Heart left ventricle (tissue), 16 donors: ENCODE results near the gene MFSD2A. TPM values are rescaled to one million over a fixed set of nuclear protein-coding genes. Genes with fewer than 3 reads are reported as not detected.
"Not testable (repeated sequence)": the region's sequence is repeated elsewhere in the genome, so short reads cannot be mapped to it uniquely, and the experiment has no call there.

Experiments used
- ATAC-seq, 4 donors: fragments of 200-7000 bp; cut with Tn5 transposase; one replicate each; pipeline ENCODE4 v1.9.1; 2020 to 2022; ENCODE audit warnings: moderate library complexity in 4 of 4, mild to moderate bottlenecking in 3 of 4, moderate number of reproducible peaks in 1 of 4
- DNase-seq, 5 donors: peaks; one replicate each; pipeline ENCODE4 v3.0.0-alpha.2; 2020
- H3K27ac ChIP-seq, 12 donors: fragments of 200-600 bp; sonication (generic) in 4 of 12; one replicate each; pipeline versions ENCODE4 v1.5.0 to v1.8.0; 2016 to 2022; ENCODE audit warnings: mild to moderate bottlenecking in 2 of 12
- H3K27me3 ChIP-seq, 9 donors: fragments of 200-600 bp; sonication (generic) in 2 of 9; one replicate each; pipeline versions ENCODE4 v1.5.1 to v1.8.0; 2016 to 2022; ENCODE audit warnings: mild to moderate bottlenecking in 3 of 9
- H3K36me3 ChIP-seq, 9 donors: fragments of 200-600 bp; sonication (generic) in 2 of 9; one replicate each; pipeline versions ENCODE4 v1.5.0 to v1.8.0; 2018 to 2022; ENCODE audit warnings: mild to moderate bottlenecking in 2 of 9
- H3K4me1 ChIP-seq, 12 donors: fragments of 200-600 bp; sonication (generic) in 4 of 12; one replicate each; pipeline versions ENCODE4 v1.5.0 to v1.8.0; 2016 to 2022; ENCODE audit warnings: mild to moderate bottlenecking in 3 of 12
- H3K4me3 ChIP-seq, 12 donors: fragments of 200-600 bp; sonication (generic) in 4 of 12; one replicate each; pipeline versions ENCODE4 v1.5.0 to v1.8.0; 2017 to 2022; ENCODE audit warnings: mild to moderate bottlenecking in 9 of 12, moderate library complexity in 4 of 12
- H3K9me3 ChIP-seq, 12 donors: fragments of 200-600 bp; sonication (generic) in 4 of 12; one replicate each; pipeline versions ENCODE4 v1.5.0 to v1.8.0; 2016 to 2022; ENCODE audit warnings: mild to moderate bottlenecking in 1 of 12
- POLR2A ChIP-seq, 2 donors: fragments of 450-650 bp; IDR thresholded peaks; one replicate each; pipeline ENCODE4 v1.6.1; 2017; ENCODE audit warnings: antibody characterized with exemption in 2 of 2, mild to moderate bottlenecking in 2 of 2, moderate library complexity in 2 of 2
- WGBS, 4 donors: extraction: QIAGEN DNeasy Blood & Tissue Kit in 2 of 4; methylation state at CpG; one replicate each; pipeline versions ENCODE4 v1.1.5 to v1.1.7; 2013 to 2018; 5-methylcytosine and 5-hydroxymethylcytosine counted together
- intact Hi-C, 10 donors: fragments of 100-400 bp; cut with DNase I; formaldehyde crosslinking; loops; one replicate each; pipeline versions ENCODE4 v1.11.1 to v1.14.2; 2022
- polyA plus RNA-seq, 2 donors: library from polyadenylated mRNA; stranded (reverse); fragments of 200-250 nt; gene quantifications; one replicate each; pipeline ENCODE4 v1.2.3, GENCODE V29; 2013
- total RNA-seq, 9 donors: library from RNA; depleted of rRNA in 2 of 9; stranded (reverse); fragments of >200 nt in 2 of 9; fragmentation: NEBNext Ultra II Directional in 3 of 9; extraction: Animal tissue kit (Norgen Biotek cat#: 25700) in 3 of 9; gene quantifications; one replicate each; pipeline versions ENCODE4 v1.1.0 to v1.2.4, GENCODE V29; 2016 to 2023
- TF ChIP-seq, protein P1 (sequence below), 12 donors: fragments of 200-600 bp; sonication (generic) in 4 of 12; IDR thresholded peaks; one replicate each; pipeline versions ENCODE4 v1.5.0 to v1.8.0; 2018 to 2022; ENCODE audit warnings: antibody characterized with exemption in 12 of 12, mild to moderate bottlenecking in 5 of 12
- donor health status: ischemic (EF 13 %, LVEDD 7.1; RV severe dilation, severe dysfunction).
- donor health status: healthy with polysubstance abuse.
- donor health status: DM: no; HTN: yes; CAD: no.
- donor health status: DM: no; HTN: no; CAD: no.
- donor health status: ischemic (EF 25% LVEDD 6.9; RV normal size, moderate dysfunction).
- donor health status: ischemic (EF 25% LVEDD 5.7; RV mildly dilated, moderate dysfunction).
- donor health status: healthy.
- donor health status: DM: yes; HTN: yes; CAD: no.
- donor health status: ischemic (EF 35%, LVEDD 5.7; RV mildly dilated, moderate dysfunction).
- donor health status: nonischemic (EF 11% LVEDD 7.7; RV severe dilation, severe dysfunction).
- donor health status: DM: yes; HTN: yes; CAD: no.
- donor health status: PGD.
- donor health status: ischemic (EF 29% LVEDD 5.4; RV normal size, mild dysfunction).
- donor health status: nonischemic (EF 23%, LVEDD 6.1; RV moderate dilation, normal function).

The MFSD2A gene
- total and polyA plus RNA-seq, 11 donors, result 0.11 to 12.7 (median 0.96) TPM

DNA sequence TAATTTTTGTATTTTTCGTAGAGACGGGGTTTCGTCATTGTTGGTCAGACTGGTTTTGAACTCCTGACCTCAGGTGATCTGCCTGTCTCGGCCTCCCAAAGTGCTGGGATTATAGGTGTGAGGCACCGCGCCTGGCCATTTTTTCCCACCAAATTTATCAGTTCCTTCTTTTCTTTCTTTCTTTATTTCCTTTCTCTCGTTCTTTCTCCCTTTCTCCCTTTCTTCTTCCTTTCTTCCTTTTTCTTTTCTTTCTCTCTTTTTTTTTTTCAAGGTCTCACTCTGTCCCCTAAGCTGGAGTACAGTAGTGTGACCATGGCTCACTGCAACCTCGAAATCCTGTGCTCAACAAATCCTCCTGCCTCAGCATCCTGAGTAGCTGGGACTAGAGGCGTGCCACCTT lies 26.4 kb downstream of the MFSD2A start:
- ATAC-seq (no peak), DNase-seq (no peak)
- Histone ChIP-seq H3K4me3 (no peak overlapping the region), H3K4me1 (no peaks in the 10 kb centered on the region), H3K27me3 (no peaks in the 10 kb centered on the region), H3K27ac (no peak overlapping the region), H3K36me3 (no peaks in the 10 kb centered on the region), H3K9me3 (no peaks in the 10 kb centered on the region)
- intact Hi-C loops, result no loop called here
- TF ChIP-seq, protein P1, sequence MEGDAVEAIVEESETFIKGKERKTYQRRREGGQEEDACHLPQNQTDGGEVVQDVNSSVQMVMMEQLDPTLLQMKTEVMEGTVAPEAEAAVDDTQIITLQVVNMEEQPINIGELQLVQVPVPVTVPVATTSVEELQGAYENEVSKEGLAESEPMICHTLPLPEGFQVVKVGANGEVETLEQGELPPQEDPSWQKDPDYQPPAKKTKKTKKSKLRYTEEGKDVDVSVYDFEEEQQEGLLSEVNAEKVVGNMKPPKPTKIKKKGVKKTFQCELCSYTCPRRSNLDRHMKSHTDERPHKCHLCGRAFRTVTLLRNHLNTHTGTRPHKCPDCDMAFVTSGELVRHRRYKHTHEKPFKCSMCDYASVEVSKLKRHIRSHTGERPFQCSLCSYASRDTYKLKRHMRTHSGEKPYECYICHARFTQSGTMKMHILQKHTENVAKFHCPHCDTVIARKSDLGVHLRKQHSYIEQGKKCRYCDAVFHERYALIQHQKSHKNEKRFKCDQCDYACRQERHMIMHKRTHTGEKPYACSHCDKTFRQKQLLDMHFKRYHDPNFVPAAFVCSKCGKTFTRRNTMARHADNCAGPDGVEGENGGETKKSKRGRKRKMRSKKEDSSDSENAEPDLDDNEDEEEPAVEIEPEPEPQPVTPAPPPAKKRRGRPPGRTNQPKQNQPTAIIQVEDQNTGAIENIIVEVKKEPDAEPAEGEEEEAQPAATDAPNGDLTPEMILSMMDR (IDR thresholded peaks at IDR 0.05), result no peak
- TF ChIP-seq POLR2A (IDR thresholded peaks at IDR 0.05), result no peak
- WGBS, 4 donors, result 91 to 95% (median 93%) methylated on average over 9 of the region's 9 CpGs

DNA sequence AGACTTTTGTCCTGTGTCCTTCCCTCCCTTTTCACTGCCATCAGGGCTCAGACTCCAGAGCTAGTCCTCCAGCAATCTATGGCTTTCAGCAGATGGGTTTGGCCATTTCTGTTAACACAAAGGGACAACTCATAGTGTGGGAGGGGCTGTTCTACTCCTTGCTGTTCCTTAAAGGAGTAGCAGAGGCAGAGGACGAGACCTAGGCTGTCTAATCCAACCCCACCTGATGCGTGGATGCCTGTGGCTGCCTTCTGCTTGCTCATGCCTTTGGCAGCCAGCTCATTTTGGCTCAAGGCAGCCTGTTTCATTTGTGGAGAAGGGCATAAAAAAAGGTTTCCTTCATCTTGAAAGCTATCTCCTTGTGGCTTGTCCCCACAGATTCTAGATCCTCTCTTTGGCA lies 27.0 kb downstream of the MFSD2A start:
- Histone ChIP-seq H3K4me3 (no peak overlapping the region), H3K9me3 (no peaks in the 10 kb centered on the region), H3K4me1 (no peaks in the 10 kb centered on the region), H3K27ac (no peak overlapping the region), H3K36me3 (no peaks in the 10 kb centered on the region), H3K27me3 (no peaks in the 10 kb centered on the region)
- intact Hi-C loops, result no loop called here
- DNase-seq (no peak), ATAC-seq (no peak)
- 71 to 93% (median 80%) methylated on average over 2 of the region's 2 CpGs for WGBS, 4 donors
- no peak for TF ChIP-seq POLR2A (IDR thresholded peaks at IDR 0.05)
- TF ChIP-seq, protein P1 (IDR thresholded peaks at IDR 0.05), result no peak

DNA sequence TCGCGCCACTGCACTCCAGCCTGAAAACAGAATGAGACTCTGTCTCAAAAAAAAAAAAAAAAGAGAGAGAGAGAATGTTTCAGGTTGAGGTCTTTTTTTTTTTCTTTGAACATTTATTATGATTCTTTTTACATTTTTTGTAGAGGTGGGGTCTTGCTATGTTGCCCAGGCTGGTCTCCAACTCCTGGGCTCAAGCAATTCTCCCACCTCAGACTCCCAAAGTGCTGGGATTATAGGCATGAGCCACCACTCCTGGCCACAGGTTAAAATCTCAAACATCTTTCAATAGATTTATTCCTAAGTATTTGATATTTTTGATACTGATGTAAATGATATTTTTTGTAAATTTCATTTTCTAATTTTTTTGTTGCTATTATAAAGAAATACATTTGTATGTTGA lies 29.5 kb downstream of the MFSD2A start:
- H3K27me3 ChIP-seq, H3K9me3 ChIP-seq, DNase-seq, H3K27ac ChIP-seq, intact Hi-C loops, H3K36me3 ChIP-seq, H3K4me3 ChIP-seq, ATAC-seq, H3K4me1 ChIP-seq: not testable (repeated sequence)
- 95 to 99% (median 97%) methylated on average over 2 of the region's 2 CpGs for WGBS, 4 donors

DNA sequence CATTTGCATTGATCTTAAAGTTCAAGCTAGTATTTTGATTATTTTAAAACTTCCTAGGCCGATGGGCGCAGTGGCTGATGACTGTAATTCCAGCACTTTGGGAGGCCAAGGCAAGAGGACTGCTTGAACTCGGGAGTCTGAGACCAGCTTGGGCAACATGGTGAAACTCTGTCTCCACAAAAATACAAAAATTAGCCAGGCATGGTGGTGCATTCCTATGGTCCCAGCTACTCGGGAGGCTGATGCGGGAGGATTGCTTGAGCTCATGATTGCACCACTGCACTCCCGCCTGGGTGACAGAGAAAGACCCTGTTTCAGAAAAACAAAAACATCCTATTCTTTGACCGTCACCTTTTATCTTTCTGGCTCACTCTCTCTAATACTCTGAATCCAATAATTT lies 30.0 kb downstream of the MFSD2A start:
- H3K9me3 ChIP-seq, result no peaks in the 10 kb centered on the region
- H3K4me1 ChIP-seq, result no peaks in the 10 kb centered on the region
- no peak overlapping the region for H3K4me3 ChIP-seq
- intact Hi-C loops, result no loop called here
- no peak overlapping the region for H3K27ac ChIP-seq
- H3K36me3 ChIP-seq, result no peaks in the 10 kb centered on the region
- DNase-seq (no peak), ATAC-seq (no peak)
- no peaks in the 10 kb centered on the region for H3K27me3 ChIP-seq
- WGBS, 4 donors, result 86 to 91% (median 88%) methylated on average over 7 of the region's 7 CpGs
- no peak for TF ChIP-seq POLR2A (IDR thresholded peaks at IDR 0.05)
- TF ChIP-seq, protein P1 (IDR thresholded peaks at IDR 0.05), result no peak

DNA sequence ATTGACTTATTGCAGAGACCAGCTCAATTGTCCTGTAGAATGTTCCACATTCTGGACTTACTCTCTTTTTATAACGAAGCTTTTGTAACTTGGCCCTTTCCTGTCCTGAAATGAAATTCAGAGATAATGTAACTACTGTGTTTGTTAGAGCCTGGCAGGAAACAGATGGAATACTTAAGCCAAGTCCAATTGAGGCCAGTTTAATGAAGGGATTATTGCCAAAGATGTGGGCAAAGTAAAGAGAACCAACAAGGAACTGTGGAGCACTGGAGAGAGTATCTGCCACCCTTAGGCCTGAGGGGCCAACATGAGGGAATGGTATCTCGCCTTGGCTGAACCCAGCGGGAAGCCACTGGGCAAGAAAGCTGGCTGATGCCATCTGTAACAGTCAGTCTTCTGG lies 32.9 kb downstream of the MFSD2A start:
- Histone ChIP-seq H3K36me3 (no peaks in the 10 kb centered on the region), H3K9me3 (no peaks in the 10 kb centered on the region), H3K27ac (no peak overlapping the region), H3K4me3 (no peak overlapping the region), H3K27me3 (no peaks in the 10 kb centered on the region), H3K4me1 (peaks cover 0 to 8% (median 0%) of the 10 kb centered on the region in 12 donors)
- intact Hi-C loops, result no loop called here
- TF ChIP-seq, protein P1 (IDR thresholded peaks at IDR 0.05), result no peak
- no peak for TF ChIP-seq POLR2A (IDR thresholded peaks at IDR 0.05)
- no peak for ATAC-seq
- no peak for DNase-seq
- WGBS, 4 donors, result 66 to 83% (median 72%) methylated on average over 3 of the region's 3 CpGs
